Right cardiac atrium (tissue), 5 donors: ENCODE data around the gene ADCY1. TPM values are rescaled to one million over a fixed set of nuclear protein-coding genes. Genes with fewer than 3 reads are reported as not detected.
A peak's percentile ranks its signal among the peaks of the same experiment; 100 is the strongest.

Experiments used
- ATAC-seq, 2 donors: fragments of 200-7000 bp; cut with Tn5 transposase; one replicate each; pipeline versions ENCODE4 v1.8.0 to v1.9.1; 2020; ENCODE audit warnings: moderate library complexity in 2 of 2, mild to moderate bottlenecking in 1 of 2
- DNase-seq, 3 donors: peaks; one replicate each; pipeline ENCODE4 v3.0.0-alpha.2; 2020
- H3K27ac ChIP-seq: one replicate; pipeline ENCODE4 v1.5.1; 2013; ENCODE audit warnings: mild to moderate bottlenecking, low read length, control low read depth, moderate library complexity
- H3K27me3 ChIP-seq: one replicate; pipeline ENCODE4 v1.6.1; 2013; ENCODE audit not compliant: control insufficient read depth, insufficient read depth
- H3K4me1 ChIP-seq: one replicate; pipeline ENCODE4 v1.6.1; 2013; ENCODE audit warnings: low read length; ENCODE audit not compliant: control insufficient read depth, insufficient read depth
- H3K4me3 ChIP-seq: one replicate; pipeline ENCODE4 v1.5.1; 2013; ENCODE audit warnings: low read length, control low read depth
- H3K9me3 ChIP-seq: one replicate; pipeline ENCODE4 v1.6.1; 2013; ENCODE audit warnings: low read length; ENCODE audit not compliant: control insufficient read depth
- WGBS: extraction: QIAGEN DNeasy Blood & Tissue Kit; methylation state at CpG from one replicate; pipeline ENCODE4 v1.1.7; 2013; 5-methylcytosine and 5-hydroxymethylcytosine counted together
- intact Hi-C, 4 donors: fragments of 100-400 bp; cut with DNase I; formaldehyde crosslinking; loops; one replicate each; pipeline versions ENCODE4 v1.11.0 to v1.14.0; 2022 to 2023
- polyA plus RNA-seq: library from polyadenylated mRNA; stranded (reverse); fragments of 200-250 nt; gene quantifications from one replicate; pipeline ENCODE4 v1.2.3, GENCODE V29; 2013
- total RNA-seq, 4 donors: library from RNA; stranded (reverse); fragmentation: NEBNext Ultra II Directional; extraction: Animal tissue kit (Norgen Biotek cat#: 25700); gene quantifications; one replicate each; pipeline ENCODE4 v1.2.1, GENCODE V29; 2021
- donor health status: healthy with polysubstance abuse.
- donor health status: DM: no; HTN: yes; CAD: no.
- donor health status: DM: no; HTN: no; CAD: no.
- donor health status: DM: no; HTN: yes; CAD: no; lungs with severe emphysema.
- donor health status: DM: yes; HTN: yes; CAD: no.

Gene ADCY1
- total and polyA plus RNA-seq, 5 donors = 2.2 to 5.9 (median 4.3) TPM

GRCh38 chr7:45663167-45663921 is 89.2 kb downstream of the ADCY1 start:
- peak in 2 of 3 donors; percentile 72 to 73 for DNase-seq
- ATAC-seq = peak; percentile 51 to 59
- H3K27ac ChIP-seq = no peak overlapping the region
- no peaks in the 10 kb centered on the region for H3K4me1 ChIP-seq
- H3K27me3 ChIP-seq = no peaks in the 10 kb centered on the region
- WGBS = 78% methylated on average over 20 of the region's 20 CpGs
- H3K9me3 ChIP-seq = no peaks in the 10 kb centered on the region
- no peak overlapping the region for H3K4me3 ChIP-seq
- intact Hi-C loops = no loop called here

DNA sequence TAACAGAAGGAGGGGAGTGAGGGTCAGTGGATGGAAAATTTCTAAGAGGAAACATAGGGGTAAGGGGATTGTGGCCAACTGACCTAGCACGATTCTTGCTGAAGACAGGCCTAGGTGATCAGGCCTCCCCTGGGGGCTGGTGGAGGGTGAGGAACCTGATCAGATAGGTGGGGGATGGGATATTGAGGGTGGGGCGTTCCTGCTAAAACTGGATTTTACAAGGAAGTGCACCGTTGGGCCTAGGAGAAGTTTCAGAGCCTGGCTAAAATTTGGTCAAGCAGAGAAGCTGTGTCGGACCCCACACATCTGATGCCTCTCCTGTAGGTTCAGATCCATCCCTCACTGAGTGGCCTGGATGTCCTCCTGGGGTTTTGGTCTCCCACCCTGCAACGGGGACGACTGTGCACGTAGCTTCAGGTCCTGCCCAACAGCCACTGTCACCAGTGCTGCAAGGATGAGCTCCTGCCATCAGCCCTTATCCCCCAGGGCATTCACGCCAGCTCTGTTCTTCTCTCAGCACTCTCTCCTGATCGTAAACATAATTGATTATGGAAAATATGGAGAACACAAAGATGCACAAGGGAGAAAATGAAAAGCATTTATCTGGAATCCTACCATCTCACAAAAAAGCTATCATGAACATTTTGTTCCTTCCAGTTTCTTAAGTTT is 89.9 kb downstream of the ADCY1 start:
- ATAC-seq = no peak
- H3K27me3 ChIP-seq = no peaks in the 10 kb centered on the region
- intact Hi-C loops = no loop called here

GRCh38 chr7:45665172-45665571 is 91.0 kb downstream of the ADCY1 start:
- intact Hi-C loops = no loop called here
- no peak overlapping the region for H3K27ac ChIP-seq
- DNase-seq (no peak), ATAC-seq (no peak)
- 93% methylated on average over 7 of the region's 7 CpGs for WGBS
- H3K27me3 ChIP-seq = no peaks in the 10 kb centered on the region
- H3K4me1 ChIP-seq = no peaks in the 10 kb centered on the region
- no peak overlapping the region for H3K4me3 ChIP-seq
- no peaks in the 10 kb centered on the region for H3K9me3 ChIP-seq

More for the DNA sequence above, 89.9 kb downstream of the ADCY1 start:
- no peak overlapping the region for H3K27ac ChIP-seq
- H3K9me3 ChIP-seq = no peaks in the 10 kb centered on the region
- DNase-seq = no peak
- H3K4me3 ChIP-seq = no peak overlapping the region
- H3K4me1 ChIP-seq = no peaks in the 10 kb centered on the region
- 80% methylated on average over 9 of the region's 9 CpGs for WGBS

DNA sequence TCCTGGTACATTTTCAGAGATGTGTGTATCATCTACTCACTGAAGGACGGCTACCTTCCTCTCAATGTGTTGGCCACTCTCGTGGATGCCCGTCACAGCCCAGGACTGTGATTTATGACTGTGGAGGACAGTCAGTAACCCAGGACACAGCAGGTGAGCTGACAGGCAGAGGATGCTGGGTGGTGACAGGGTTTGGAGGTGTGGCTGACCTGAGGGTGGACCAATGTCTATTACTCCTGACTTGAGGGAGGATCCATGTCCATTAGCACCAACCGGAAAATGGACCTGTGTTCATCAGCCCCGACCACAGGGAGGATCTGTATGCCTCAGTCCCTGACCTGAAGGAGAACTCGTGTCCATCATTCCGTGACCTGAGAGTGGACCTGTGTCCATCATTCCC is 96.1 kb downstream of the ADCY1 start:
- DNase-seq = no peak
- Histone ChIP-seq H3K4me1 (no peaks in the 10 kb centered on the region), H3K27me3 (no peaks in the 10 kb centered on the region), H3K27ac (no peak overlapping the region), H3K9me3 (no peaks in the 10 kb centered on the region), H3K4me3 (no peak overlapping the region)
- no peak for ATAC-seq
- 71% methylated on average over 7 of the region's 7 CpGs for WGBS
- intact Hi-C loops = no loop called here

GRCh38 chr7:45670717-45671116 is 96.5 kb downstream of the ADCY1 start:
- no peaks in the 10 kb centered on the region for H3K4me1 ChIP-seq
- no peak for DNase-seq
- no peak overlapping the region for H3K27ac ChIP-seq
- no peak for ATAC-seq
- no peaks in the 10 kb centered on the region for H3K27me3 ChIP-seq
- WGBS = 97% methylated on average over 6 of the region's 6 CpGs
- no peak overlapping the region for H3K4me3 ChIP-seq
- intact Hi-C loops = no loop called here
- no peaks in the 10 kb centered on the region for H3K9me3 ChIP-seq

DNA sequence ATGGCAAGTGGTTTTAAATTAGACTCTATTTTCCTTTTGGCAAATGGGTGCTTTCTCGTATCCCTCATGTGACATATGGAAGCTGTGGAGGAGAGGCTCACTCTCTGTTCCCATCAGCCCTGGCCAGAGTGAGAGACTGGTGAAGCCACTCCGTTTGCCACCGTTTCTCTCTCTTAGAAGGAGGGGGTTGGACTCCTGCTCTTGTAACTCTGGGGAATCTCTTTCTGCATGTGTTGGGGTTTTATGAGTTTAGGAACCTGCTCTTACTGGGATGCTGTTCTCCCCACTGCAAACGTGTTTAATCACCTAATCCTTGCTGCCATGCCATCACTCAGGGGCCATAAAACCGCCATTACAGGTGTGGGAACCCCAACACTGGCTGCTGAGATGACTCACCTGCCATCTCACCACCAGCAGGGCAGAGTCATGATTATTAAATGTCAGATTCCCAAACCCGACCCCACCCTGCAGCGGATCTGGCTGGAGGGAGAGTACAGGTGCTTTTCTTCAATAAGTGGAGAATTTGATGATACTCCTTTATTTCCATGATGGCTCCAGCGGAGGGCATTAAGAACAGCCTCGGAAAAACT is 103.2 kb downstream of the ADCY1 start:
- no peak for DNase-seq
- 96% methylated on average over 9 of the region's 9 CpGs for WGBS

DNA sequence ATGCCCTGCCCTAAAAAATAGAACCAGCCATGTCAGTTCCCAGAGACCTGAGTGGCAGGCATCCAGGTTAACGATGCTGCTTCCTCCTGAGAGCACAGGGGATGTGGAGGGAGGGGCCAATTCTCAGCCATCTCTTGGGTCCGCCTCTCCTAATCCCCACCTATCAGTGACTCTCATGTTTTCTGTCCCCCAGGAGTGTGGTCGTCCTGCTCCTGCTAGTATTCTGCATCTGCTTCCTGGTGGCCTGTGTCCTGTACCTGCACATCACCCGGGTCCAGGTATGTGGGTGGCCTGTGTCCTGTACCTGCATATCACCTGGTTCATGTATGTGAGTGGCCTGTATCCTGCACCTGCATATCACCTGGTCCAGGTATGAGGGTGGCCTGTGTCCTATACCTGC is 105.3 kb downstream of the ADCY1 start:
- H3K27ac ChIP-seq = no peak overlapping the region
- no peak overlapping the region for H3K4me3 ChIP-seq
- H3K9me3 ChIP-seq = no peaks in the 10 kb centered on the region
- intact Hi-C loops = no loop called here
- no peaks in the 10 kb centered on the region for H3K4me1 ChIP-seq
- ATAC-seq (no peak), DNase-seq (no peak)
- H3K27me3 ChIP-seq = no peaks in the 10 kb centered on the region
- 74% methylated on average over 4 of the region's 4 CpGs for WGBS

More for the DNA sequence above, 103.2 kb downstream of the ADCY1 start:
- no peak overlapping the region for H3K27ac ChIP-seq
- intact Hi-C loops = no loop called here
- no peaks in the 10 kb centered on the region for H3K4me1 ChIP-seq
- no peaks in the 10 kb centered on the region for H3K27me3 ChIP-seq
- no peaks in the 10 kb centered on the region for H3K9me3 ChIP-seq
- H3K4me3 ChIP-seq = no peak overlapping the region
- no peak for ATAC-seq

DNA sequence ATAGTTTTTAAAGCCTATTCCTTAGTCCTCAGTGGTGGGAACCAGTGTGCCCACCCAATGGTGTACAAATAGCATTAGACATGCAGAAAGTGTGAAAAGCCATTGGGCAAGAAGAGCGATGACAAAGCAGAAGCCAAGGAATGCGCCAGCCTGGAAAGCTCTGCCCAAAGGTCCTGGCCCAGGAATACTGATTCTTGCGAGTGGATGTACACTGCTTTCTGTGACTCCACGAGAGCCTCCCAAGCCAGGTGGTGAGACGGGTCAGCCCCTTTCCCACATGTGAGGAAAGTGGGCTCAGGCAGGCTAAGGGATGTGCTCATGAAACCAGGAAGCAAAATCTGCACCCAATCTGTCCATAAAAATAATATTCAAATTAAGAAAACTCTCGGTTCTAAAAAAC is 106.6 kb downstream of the ADCY1 start:
- ATAC-seq (no peak), DNase-seq (no peak)
- WGBS = 97% methylated on average over 6 of the region's 6 CpGs
- intact Hi-C loops = no loop called here
- Histone ChIP-seq H3K27ac (no peak overlapping the region), H3K27me3 (no peaks in the 10 kb centered on the region), H3K9me3 (no peaks in the 10 kb centered on the region), H3K4me3 (no peak overlapping the region), H3K4me1 (no peaks in the 10 kb centered on the region)

- no peak overlapping the region for H3K27ac ChIP-seq
- no peaks in the 10 kb centered on the region for H3K9me3 ChIP-seq
- no peaks in the 10 kb centered on the region for H3K4me1 ChIP-seq
- ATAC-seq = no peak
- no peak overlapping the region for H3K4me3 ChIP-seq
- WGBS = 87% methylated on average over 13 of the region's 13 CpGs
- no peak for DNase-seq
- H3K27me3 ChIP-seq = no peaks in the 10 kb centered on the region
- intact Hi-C loops = no loop called here
Observed at GRCh38 chr7:45681596-45682357, 107.6 kb downstream of the ADCY1 start.

- Histone ChIP-seq H3K4me3 (no peak overlapping the region), H3K27me3 (no peaks in the 10 kb centered on the region), H3K9me3 (no peaks in the 10 kb centered on the region), H3K27ac (no peak overlapping the region), H3K4me1 (no peaks in the 10 kb centered on the region)
- no peak for DNase-seq
- 91% methylated on average over 7 of the region's 7 CpGs for WGBS
- intact Hi-C loops = no loop called here
- ATAC-seq = no peak
Observed at GRCh38 chr7:45682358-45682735, 108.2 kb downstream of the ADCY1 start.
